Measurements from ENCODE around the gene TMEM109.

- TF ChIP-seq, protein P1, sequence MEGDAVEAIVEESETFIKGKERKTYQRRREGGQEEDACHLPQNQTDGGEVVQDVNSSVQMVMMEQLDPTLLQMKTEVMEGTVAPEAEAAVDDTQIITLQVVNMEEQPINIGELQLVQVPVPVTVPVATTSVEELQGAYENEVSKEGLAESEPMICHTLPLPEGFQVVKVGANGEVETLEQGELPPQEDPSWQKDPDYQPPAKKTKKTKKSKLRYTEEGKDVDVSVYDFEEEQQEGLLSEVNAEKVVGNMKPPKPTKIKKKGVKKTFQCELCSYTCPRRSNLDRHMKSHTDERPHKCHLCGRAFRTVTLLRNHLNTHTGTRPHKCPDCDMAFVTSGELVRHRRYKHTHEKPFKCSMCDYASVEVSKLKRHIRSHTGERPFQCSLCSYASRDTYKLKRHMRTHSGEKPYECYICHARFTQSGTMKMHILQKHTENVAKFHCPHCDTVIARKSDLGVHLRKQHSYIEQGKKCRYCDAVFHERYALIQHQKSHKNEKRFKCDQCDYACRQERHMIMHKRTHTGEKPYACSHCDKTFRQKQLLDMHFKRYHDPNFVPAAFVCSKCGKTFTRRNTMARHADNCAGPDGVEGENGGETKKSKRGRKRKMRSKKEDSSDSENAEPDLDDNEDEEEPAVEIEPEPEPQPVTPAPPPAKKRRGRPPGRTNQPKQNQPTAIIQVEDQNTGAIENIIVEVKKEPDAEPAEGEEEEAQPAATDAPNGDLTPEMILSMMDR (conservative IDR thresholded peaks at IDR 0.05; ENCODE audit: low read length), result no peak
- no peak for TF ChIP-seq EZH2phosphoT487 (IDR thresholded peaks at IDR 0.05; ENCODE audit: borderline replicate concordance)
Measured at GRCh38 chr11:60964801-60965200, 50.8 kb downstream of the TMEM109 start.
